ENCODE results near the gene CABP2. TPM values are rescaled to one million over a fixed set of nuclear protein-coding genes. Genes with fewer than 3 reads are reported as not detected.
"Not testable (repeated sequence)": the region's sequence is repeated elsewhere in the genome, so short reads cannot be mapped to it uniquely, and the experiment has no call there.

Gene CABP2
- total RNA-seq, 1 experiment from 2014 or later: not detected

GRCh38 chr11:67494371-67495233 lies 28.6 kb downstream of the CABP2 start:
- no peak for DNase-seq (ENCODE audit: low spot score)

GRCh38 chr11:67493548-67494370 lies 29.5 kb downstream of the CABP2 start:
- DNase-seq (ENCODE audit: low spot score): no peak

- no peak for DNase-seq (ENCODE audit: low spot score)
Measured at GRCh38 chr11:67492801-67493547, 30.3 kb downstream of the CABP2 start.

- DNase-seq (ENCODE audit: low spot score): no peak
Measured at GRCh38 chr11:67492069-67492727, 31.0 kb downstream of the CABP2 start.

- no peak for DNase-seq (ENCODE audit: low spot score)
Measured at GRCh38 chr11:67491276-67492068, 31.8 kb downstream of the CABP2 start.

- DNase-seq (ENCODE audit: low spot score): no peak
Measured at GRCh38 chr11:67490727-67491065, 32.5 kb downstream of the CABP2 start.

GRCh38 chr11:67489885-67490726 lies 33.1 kb downstream of the CABP2 start:
- DNase-seq (ENCODE audit: low spot score): no peak

- no peak for DNase-seq (ENCODE audit: low spot score)
Measured at GRCh38 chr11:67489203-67489884, 33.9 kb downstream of the CABP2 start.

- no peak for DNase-seq (ENCODE audit: low spot score)
Measured at GRCh38 chr11:67486481-67487195, 36.6 kb downstream of the CABP2 start.

GRCh38 chr11:67485873-67486361 lies 37.3 kb downstream of the CABP2 start:
- not testable (repeated sequence) for DNase-seq (ENCODE audit: low spot score)

- no peak for DNase-seq (ENCODE audit: low spot score)
Measured at GRCh38 chr11:67484847-67485311, 38.4 kb downstream of the CABP2 start.

- DNase-seq (ENCODE audit: low spot score): no peak
Measured at GRCh38 chr11:67483831-67484665, 39.2 kb downstream of the CABP2 start.

- DNase-seq (ENCODE audit: low spot score): peak; percentile 99
Measured at GRCh38 chr11:67482827-67483798, 40.1 kb downstream of the CABP2 start, which contains the start of gene AIP. Gene AIP (plus strand): TSS chr11:67483026. CDS start chr11:67483159, 133 bp downstream.

- DNase-seq (ENCODE audit: low spot score): no peak
Measured at GRCh38 chr11:67482275-67482826, 40.9 kb downstream of the CABP2 start.

- DNase-seq (ENCODE audit: low spot score): not testable (repeated sequence)
Measured at GRCh38 chr11:67477344-67478050, 45.7 kb downstream of the CABP2 start.
